ENCODE measurements around the gene PHTF1.
"Not testable (repeated sequence)": the region's sequence is repeated elsewhere in the genome, so short reads cannot be mapped to it uniquely, and the experiment has no call there.

The PHTF1 gene

DNA sequence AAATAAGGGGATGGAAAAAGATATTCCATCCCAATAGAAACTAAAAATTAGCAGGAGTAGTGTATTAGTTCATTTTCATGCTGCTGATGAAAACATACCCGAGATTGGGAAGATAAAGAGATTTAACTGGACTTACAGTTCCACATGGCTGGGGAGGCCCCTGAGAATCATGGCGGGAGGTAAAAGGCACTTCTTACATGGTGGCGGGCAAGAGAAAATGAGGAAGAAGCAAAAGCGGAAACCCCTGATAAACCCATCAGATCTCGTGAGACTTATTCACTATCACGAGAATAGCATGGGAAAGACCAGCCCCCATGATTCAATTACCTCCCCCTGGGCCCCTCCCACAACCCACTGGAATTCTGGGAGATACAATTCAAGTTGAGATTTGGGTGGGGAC lies 41.8 kb downstream of the PHTF1 start:
- FAIRE-seq, result not testable (repeated sequence)

GRCh38 chr1:113714606-113715269 lies 44.5 kb downstream of the PHTF1 start:
- no peak for FAIRE-seq

DNA sequence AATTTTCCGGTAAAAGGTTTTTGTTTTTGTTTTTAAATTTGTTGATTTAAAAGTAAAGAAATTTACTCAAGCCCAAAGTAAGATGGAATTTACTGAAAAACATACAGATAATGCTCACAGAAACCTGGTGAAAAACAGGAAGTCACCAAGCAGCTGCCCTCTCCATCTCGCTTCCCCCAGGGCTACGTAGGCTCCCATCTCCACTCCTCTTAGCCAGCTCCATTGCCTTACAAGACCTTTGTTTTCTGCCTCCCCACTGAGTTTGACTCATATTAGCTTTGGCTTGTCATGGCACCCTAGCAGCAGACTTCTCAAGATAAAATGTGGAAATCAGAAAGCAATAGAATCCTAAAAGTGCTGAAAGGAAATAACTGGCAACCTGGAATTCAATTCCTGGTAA lies 57.9 kb downstream of the PHTF1 start:
- FAIRE-seq, result no peak

GRCh38 chr1:113694910-113695309 lies 64.4 kb downstream of the PHTF1 start:
- no peak for FAIRE-seq

DNA sequence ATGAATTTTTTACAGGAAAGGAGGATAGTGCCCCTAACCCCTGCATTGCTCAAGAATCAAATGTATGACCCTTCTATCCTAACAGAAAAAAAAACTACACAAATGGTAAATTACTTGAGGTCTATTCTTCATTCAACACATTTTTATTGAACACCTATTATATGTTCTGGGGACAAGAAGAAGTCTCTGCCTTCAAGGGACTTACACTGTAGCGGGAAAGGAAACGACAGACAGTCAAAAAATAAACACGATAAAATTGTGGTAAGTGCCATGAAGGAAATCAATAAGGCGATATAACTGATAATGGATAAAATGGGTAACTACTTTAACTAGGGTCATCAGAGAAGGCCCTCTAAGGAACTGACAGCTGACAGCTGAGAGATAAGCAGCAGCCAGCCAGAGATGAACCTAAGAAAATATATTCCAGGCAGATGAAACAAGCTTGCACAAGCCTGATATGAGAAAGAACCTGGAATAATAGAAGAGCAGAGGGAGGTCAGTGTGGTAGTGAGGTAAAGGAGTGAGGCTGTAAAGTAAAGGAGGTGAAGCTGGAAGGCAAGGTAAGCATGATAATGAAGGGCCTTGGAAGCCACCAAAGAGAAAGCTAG lies 66.4 kb downstream of the PHTF1 start:
- no peak for FAIRE-seq

DNA sequence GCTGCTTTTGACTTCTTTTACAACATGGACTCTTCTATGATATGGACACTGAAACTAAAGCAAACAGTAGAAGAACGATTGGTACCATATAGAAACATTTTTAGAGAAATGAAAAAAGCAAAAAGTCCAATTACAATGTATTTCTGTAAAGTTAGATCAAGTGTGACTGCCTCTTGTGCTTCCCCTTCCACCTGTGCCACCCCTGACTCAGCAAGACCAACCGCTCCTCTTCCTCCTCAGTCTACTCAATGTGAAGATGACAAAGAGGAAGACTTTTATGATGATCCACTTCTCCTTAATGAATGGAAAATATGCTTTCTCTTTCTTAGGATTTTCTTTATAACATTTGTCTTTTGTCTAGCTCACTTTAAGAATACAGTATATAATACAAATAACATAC lies 66.9 kb downstream of the PHTF1 start:
- no peak for FAIRE-seq

- FAIRE-seq, result no peak
Measured at GRCh38 chr1:113691184-113691583, 68.1 kb downstream of the PHTF1 start.

- FAIRE-seq, result no peak
Measured at GRCh38 chr1:113686891-113687618, 72.2 kb downstream of the PHTF1 start.

DNA sequence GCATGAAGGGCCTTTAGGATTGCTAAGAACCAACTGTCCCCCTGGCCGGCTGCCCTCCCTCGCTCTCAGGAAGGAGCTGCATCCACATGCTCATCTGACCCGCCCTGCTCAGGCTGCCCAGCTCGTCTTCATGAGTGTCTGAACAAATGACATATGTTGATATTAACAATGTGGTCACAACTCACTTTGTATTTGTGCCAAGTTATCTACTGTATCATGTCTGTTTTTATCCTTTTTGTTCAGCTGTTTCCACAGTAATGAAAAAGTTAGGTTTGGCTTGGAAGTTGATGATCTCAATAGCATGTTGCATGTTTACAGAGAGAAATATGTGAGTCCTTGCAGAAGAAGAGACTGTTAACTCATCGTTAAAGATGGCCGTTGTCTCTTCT lies 75.1 kb downstream of the PHTF1 start:
- FAIRE-seq, result no peak

GRCh38 chr1:113683384-113684152 lies 75.7 kb downstream of the PHTF1 start:
- no peak for FAIRE-seq

DNA sequence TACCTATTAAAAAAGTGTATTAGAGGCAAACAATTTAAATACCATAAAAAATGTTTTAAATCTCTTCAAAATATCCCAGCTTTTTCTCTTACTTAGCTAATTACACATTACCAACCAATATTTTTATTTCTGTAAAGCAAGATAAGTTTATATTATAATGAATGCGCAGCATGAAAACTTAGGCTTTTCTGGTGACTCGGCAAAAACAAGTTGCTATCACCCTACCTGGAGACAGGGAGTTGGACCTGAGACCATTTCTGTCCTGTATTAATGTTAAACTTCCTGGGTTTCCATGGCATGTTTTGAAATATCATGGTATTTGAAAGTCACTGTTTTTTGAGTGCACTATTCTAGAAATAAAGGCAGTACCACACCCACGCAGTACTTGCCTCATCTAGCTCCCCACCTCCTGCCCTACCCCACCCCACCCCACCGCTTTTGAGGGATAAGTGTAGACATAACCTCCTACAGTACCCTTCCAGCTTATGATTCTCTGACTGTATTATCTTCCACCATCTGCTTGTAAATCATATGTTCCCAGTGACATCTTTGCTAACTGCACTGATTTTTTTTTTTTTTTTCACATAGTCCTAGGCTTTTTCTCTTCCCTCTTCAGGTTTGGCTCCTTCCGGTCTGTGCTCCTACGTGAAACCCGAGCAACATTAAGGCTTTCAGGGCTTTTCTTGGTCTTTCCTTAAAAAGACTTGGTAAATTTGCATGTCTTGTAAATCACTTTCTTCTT lies 77.5 kb downstream of the PHTF1 start:
- FAIRE-seq, result no peak

- no peak for FAIRE-seq
Measured at GRCh38 chr1:113678159-113678469, 81.2 kb downstream of the PHTF1 start.

- FAIRE-seq, result peak; percentile 88
Measured at GRCh38 chr1:113677250-113678158, 81.8 kb downstream of the PHTF1 start.

GRCh38 chr1:113676524-113676923 lies 82.8 kb downstream of the PHTF1 start:
- no peak for FAIRE-seq

GRCh38 chr1:113675302-113675701 lies 84.0 kb downstream of the PHTF1 start:
- FAIRE-seq, result no peak

DNA sequence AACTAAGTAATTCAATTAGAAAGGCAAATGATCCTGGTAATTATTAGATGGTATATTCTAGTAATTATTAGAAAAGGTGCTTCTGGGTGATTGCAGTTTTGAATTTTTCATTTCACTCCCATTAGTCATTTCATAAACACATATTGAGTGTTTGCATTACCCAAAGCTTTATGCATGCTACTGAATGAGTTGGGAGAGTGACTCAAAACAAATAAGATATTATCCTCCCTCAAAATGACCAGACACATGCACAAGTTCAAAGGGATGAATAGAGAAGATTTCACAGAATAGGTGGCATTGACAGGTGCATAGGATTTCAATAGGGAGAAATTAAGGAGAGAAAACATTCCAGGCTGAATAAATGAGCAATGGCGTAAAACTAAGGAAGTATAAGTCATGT lies 84.7 kb downstream of the PHTF1 start:
- no peak for FAIRE-seq

DNA sequence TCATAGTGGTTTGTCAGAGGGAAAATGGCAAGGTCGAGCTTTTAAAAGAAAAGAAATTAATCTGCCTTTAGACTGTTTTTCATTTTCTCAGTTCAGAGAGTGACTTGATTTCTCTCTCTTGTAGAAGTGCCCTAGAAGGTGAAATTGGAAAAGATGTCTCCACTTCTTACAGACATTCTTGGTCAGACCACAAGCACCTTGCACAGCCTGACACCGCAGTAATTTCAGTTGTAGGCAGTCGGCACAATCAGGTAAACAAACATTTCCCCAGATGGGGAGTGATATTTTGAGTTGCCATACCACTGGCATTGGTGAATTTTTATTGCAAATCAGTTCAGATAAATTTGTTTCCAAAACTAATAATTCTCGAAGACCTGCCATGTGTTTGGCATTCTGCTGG lies 86.8 kb downstream of the PHTF1 start:
- FAIRE-seq, result no peak

DNA sequence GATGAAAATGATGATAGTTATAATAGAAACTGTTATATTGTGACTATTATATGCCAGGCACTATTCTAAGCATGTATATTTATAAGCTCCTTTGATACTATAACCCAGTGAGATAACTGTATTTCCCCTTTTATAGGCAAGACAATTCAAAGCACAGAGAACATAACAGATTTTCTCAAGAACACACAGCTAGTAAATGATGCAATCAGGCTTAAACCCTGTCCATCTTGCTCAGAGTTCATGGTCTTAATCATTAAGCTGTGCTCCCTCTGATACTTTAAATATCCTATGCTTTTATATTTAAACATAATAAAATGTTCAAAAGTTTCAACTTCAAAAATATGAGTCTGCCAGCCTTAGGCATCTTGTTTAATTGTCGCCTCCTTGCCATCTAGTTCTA lies 88.6 kb downstream of the PHTF1 start:
- no peak for FAIRE-seq

DNA sequence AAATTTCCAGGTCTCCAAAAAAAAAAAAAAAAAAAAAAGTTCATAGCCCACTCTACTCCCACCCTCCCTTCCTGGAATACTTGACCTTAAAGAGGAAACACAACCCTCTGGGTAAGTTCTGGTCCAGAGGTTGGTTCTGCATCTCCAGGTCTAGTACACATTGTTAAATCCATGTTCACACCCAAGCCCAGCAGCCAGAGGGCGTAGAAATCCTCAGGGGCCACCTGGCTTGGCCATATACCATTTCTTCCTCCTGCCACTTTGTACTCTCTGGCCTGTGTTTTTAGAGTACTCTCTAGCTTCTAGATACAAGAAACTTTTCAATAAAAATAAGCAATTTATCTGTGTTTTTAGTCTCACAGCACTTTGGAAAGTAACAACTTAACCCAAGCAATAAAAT lies 89.3 kb downstream of the PHTF1 start:
- FAIRE-seq, result no peak

DNA sequence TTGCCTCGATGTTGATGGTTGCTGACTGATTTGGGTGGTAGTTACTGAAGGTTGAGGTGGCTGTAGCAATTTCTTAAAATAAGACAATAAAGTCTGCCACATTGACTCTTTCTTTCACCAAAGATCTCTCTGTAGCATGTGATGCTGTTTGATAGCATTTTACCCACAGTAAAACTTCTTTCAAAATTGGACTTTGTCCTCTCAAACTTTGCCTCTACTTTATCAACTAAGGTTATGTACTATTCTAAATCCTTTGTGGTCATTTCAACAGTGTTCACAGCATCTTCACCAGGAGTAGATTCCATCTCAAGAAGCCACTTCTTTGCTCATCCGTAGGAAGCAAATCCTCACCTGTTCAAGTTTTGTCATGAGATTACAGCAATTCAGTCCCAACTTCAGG lies 93.2 kb downstream of the PHTF1 start:
- FAIRE-seq, result no peak

DNA sequence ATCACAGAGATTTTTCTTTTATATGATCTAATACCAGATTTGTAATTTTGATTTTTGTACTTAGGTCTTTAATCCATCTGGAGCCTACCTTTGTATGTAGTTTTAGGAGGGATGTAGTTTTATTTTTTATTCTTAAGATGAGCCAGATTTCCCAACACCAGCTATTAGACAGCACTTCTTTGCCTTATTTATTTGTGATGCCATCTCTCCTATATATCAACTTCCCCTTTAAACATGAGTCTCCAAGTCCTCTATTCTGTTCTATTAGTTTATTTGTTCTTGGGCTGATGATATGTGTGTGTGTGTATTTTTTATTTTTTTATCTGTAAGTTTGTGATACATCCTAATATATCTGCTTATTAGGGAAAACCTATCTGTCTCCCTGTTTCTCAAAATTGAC lies 94.2 kb downstream of the PHTF1 start:
- no peak for FAIRE-seq

Measured in endometrium (tissue), 2 donors.